ENCODE results near the gene OTUD4.
A peak's percentile ranks its signal among the peaks of the same experiment; 100 is the strongest.
"Not testable (repeated sequence)": the region's sequence is repeated elsewhere in the genome, so short reads cannot be mapped to it uniquely, and the experiment has no call there.

OTUD4 gene

GRCh38 chr4:145180298-145181090, at the start of gene OTUD4:
OTUD4 (minus strand) TSS chr4:145180589; CDS start chr4:145179973, 616 bp downstream.
- DNase-seq: peak; percentile 74

- not testable (repeated sequence) for DNase-seq
Measured at GRCh38 chr4:145223228-145223627, 42.8 kb upstream of the OTUD4 start.

DNA sequence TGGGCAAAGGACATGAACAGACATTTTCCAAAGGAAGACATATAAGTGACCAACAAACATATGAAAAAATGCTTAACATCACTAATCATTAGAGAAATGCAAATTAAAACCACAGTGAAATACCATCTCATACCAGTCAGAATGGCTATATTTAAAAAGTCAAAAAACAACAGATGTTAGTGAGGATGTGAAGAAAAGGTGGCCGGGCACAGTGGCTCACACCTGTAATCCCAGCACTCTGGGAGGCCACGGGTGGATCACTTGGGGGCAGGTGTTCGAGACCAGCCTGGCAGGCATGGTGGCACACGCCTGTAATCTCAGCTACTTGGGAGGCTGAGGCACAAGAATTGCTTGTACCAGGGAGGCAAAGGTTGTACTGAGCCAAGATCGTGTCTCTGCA, 41.1 kb upstream of the OTUD4 start:
- DNase-seq: not testable (repeated sequence)

DNA sequence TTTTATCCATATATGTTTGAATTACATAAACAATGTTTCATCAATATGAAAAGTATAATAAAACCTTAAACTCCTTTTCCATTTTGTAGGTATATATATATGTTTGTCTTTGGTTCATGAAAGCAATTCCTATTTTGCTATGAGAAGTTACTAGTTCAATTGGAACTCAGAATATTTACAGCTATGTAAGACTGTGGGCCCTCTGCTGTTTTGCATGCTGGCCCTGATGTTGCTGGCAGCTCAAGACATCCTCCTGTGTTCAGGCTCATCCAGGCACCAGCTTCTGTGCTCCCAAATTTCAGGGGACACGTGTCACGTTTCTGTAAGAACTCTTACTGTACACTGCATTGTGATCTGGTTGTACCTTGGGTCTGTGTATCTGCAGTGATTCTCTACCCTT, 38.7 kb upstream of the OTUD4 start:
- no peak for DNase-seq

- no peak for DNase-seq
Measured at GRCh38 chr4:145218251-145218650, 37.9 kb upstream of the OTUD4 start.

DNA sequence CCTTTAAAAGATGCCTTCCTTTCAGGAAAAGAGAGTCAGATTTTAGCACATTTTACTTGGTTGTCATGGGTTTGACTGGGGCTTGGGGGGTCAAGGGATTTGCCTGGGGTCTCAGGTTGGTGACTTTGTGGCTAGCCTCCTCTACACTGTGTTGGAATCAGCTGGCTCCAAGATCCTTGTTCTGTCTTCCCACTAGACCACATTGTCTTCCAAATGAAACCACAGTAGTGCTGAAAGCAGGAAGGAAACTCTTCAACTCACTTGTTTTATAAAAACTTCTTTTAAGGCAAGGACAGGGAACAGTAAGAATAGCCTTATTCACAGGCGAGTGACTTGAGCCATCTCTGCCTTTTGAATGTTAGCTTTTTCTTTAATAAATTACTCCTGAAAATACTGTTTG, 37.0 kb upstream of the OTUD4 start:
- no peak for DNase-seq

DNA sequence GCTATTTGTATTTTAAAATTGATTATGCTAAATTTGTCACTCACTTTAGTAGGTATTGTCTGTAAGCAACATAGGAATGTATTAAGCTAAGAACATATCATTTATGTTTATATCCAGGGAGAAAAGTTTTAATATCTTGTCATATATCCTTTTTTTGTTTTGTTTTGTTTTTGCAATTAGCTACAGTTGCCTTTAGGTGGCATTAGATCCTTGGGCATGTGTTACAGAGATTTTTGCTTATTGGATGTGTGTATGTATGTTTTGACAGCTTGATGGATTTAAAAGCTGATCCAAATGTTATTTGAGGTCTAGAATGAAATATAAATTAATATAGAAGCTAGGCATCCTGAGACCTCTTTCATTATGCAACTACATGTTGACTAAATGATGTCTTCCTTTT, 36.1 kb upstream of the OTUD4 start:
- DNase-seq: no peak

- no peak for DNase-seq
Measured at GRCh38 chr4:145213245-145213644, 32.9 kb upstream of the OTUD4 start.

- no peak for DNase-seq
Measured at GRCh38 chr4:145207934-145208333, 27.5 kb upstream of the OTUD4 start.

- no peak for DNase-seq
Measured at GRCh38 chr4:145203410-145203809, 23.0 kb upstream of the OTUD4 start.

GRCh38 chr4:145200366-145200765, 20.0 kb upstream of the OTUD4 start:
- no peak for DNase-seq

DNA sequence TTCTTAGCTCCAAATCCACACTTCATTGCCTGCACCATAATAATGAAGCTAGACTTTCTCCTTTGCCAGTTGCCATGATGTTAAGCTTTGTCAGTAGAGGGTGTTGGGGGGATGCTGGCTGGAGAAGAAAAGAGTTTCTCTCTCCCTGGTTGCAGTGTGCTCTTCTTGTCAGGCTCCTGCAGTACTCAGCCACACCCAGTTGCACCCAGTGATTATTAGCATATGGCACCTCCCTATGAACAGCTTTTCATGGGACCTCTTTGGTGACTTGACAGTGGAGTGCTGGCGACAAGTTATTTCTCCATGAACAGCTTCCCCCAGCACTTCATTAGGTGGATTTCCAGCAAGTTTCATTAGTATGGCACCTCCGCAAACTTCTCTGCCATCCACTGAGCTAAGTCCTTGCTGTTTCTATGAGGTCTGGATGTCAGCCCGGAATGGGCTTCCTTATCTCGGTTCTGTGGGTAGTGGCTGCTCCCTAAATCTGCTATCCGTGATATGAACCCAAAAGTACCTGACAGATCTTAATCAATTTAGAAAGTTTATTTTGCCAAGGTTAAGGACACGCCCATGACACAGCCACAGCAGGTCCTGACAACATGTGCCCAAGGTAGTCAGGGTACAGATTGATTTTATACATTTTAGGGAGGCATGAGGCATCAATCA, 18.8 kb upstream of the OTUD4 start:
- no peak for DNase-seq

DNA sequence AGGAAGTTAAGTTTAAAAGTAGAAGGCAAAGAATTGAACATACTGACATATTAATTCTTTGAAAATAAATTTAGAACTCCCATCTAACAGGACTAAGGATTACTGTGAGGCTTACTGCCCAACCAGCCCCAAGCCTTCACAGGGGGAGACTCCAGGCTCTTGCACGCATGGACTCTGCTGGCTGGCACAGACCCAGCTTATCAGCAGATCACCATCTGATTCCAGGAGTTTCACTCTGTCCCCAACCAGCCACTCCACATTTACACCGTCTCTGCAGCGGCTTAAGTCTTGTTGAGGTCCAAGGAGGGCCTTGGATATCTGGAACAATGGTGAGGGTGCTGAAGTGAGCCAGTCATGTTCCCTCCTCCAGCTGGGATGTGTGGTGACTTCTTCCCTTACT, 16.4 kb upstream of the OTUD4 start:
- DNase-seq: no peak

DNA sequence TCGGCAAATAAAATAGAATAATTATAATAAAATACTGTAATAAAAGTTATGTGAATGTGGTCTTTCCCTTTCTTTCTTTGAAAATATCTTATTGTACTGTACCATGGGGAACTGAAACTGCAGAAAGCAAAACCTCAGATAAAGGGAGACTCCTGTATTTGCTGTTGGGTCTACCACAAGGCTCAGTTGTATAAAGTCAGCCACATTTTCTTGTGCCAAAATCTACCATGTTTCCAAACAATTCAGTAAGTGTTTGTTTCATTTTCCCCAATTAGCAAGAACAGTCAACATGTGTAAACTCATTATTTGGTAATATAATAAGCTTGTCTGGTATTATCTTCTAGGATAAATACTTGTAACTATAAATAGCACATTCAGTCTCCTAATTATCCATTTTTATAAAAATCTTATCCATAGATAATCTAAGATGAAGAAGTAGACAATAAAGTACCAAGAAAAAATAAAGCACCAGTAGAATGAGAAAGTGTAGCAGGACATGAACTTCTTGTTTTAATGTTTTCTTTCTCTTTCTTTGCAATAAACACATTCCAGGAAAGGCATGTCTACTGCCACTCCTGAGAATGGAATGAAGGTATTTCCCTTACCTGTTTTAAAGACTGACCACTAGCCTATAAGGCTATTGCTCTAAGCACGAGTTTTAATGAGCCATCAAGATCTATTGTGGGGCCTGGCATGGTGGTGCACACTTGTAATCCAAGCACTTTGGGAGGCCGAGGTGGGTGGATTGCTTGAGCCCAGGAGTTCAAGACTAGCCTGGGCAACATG, 15.0 kb upstream of the OTUD4 start:
- DNase-seq: no peak

GRCh38 chr4:145189981-145190380, 9.6 kb upstream of the OTUD4 start:
- DNase-seq: no peak

- DNase-seq: no peak
Measured at GRCh38 chr4:145186729-145187128, 6.3 kb upstream of the OTUD4 start.

DNA sequence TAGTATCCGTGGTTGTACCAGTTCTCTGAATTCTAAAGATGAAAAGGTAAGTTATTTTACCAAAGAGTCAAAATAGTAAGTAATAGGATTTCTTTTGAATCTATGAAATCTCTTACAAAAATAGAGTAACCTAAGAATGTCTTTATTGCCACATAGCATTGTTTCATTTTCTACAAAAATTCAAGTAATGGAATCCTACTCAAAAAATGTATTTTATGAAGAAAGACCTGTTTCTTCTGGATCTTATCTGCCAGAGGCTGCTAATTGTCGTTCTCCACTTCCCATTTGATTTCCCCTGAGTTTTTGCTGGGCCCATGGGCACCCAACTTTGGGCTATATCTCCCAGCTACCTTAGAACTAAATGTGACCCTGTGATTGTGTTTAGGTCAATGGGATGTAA, 3.2 kb upstream of the OTUD4 start:
- no peak for DNase-seq

- no peak for DNase-seq
Measured at GRCh38 chr4:145183023-145183422, 2.6 kb upstream of the OTUD4 start.

GRCh38 chr4:145182222-145182621, 1.8 kb upstream of the OTUD4 start:
- no peak for DNase-seq

DNA sequence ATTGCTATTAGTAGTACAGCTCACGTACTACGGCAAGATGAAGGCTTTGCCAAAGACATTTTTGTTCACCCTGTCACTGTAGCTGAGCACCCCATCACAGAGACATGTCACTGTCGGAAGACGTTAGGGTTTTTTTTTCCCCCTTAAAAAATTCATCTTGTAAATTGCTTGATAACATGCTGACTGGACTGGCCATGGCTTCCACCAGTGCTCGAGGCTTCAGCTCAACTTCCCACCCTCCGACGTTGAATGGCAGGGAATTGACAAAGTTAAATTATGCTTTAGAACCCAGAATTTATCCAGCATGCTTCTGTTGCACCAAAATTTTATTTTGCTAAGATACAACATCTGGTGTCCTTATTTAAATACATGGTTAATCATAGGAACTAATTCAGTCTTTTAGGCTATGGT, 707 bp upstream of the OTUD4 start:
- no peak for DNase-seq

DNA sequence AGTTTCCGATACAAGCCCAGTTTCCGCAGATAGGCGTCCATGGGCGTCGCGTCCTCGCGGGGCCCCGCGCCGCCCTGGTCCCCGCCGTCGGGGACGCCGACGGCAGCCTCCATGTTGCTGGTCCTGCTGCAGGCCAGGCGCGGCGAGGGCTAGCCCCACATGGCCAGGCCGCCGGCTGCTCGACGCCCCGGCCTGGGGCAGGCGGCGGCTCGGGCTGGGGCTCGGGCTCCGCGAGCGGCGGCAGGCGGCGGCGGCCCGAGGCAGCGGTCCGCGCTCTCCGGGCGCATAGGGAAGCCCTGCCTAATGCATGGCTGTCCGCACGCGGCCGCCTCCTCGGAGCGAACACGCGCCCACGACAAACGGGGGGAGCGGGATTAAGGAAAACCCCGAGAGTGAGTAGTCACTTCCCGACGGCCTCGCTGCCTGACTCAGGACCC, 510 bp downstream of the OTUD4 start:
- not testable (repeated sequence) for DNase-seq

DNA sequence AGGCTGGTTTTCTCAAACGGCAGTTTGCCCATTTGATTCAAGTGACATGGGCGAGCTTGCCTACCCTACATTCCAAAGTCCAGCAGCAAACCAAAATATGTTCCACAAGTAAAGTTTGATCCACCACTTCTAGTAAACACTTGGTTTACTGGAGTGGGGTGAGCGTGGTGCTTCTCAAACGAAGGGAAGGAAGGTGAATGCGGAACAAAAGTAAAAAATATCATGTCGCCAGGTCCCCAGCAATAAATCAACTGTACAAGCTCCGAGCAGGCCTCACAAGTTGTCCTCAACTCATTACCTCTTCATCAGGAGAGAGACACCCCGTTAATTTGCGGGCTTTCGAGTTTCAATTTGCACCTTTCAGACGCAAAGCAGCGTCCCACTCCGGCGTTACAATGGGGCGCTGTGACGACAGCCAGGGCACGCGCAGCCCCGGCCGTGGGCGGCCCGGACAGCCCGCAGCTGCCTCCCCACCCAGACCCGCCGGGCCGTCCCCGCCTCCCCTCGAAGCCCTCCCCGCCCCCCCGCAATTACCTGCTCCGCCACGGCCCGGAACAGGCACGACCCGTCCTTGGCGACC, 1.0 kb downstream of the OTUD4 start:
- DNase-seq: peak; percentile 14

GRCh38 chr4:145178740-145179280, 1.6 kb downstream of the OTUD4 start:
- DNase-seq: no peak
